Calu3 (cell line): Measurements from ENCODE around the gene ATAD3B. TPM values are rescaled to one million over a fixed set of nuclear protein-coding genes. Genes with fewer than 3 reads are reported as not detected.

Experiments
- Bru-seq: library from RNA; stranded (reverse); fragments of 400-500 nt; gene quantifications from one replicate; lab custom pipeline; 2021; lab: Mats Ljungman, UMichigan
- BruChase-seq, 2 experiments: library from RNA; stranded (reverse); fragments of 400-500 nt; gene quantifications; one replicate each; lab custom pipeline; 2021; lab: Mats Ljungman, UMichigan
- BruUV-seq: library from RNA; stranded (reverse); fragments of 400-500 nt; replicated peaks from 2 replicates; lab custom pipeline; 2021; lab: Mats Ljungman, UMichigan
- CTCF ChIA-PET: fragments of 300-600 bp; sonication (Branson Sonifier 250); formaldehyde crosslinking; loops from one replicate; lab custom pipeline; 2022; ENCODE audit warnings: antibody characterized with exemption; lab: Charles Lee
- DNase-seq: peaks from one replicate; pipeline ENCODE4 v3.0.0; 2022
- H3K27ac Mint-ChIP-seq: one replicate; pipeline ENCODE4 v1.8.0; 2022; ENCODE audit warnings: mixed read lengths; ENCODE audit not compliant: unreplicated experiment
- H3K27me3 Mint-ChIP-seq: one replicate; pipeline ENCODE4 v1.8.0; 2022; ENCODE audit warnings: mixed read lengths; ENCODE audit not compliant: unreplicated experiment
- H3K36me3 Mint-ChIP-seq: one replicate; pipeline ENCODE4 v1.8.0; 2022; ENCODE audit warnings: mild to moderate bottlenecking, moderate library complexity, mixed read lengths; ENCODE audit not compliant: insufficient read depth, unreplicated experiment
- H3K4me1 Mint-ChIP-seq: one replicate; pipeline ENCODE4 v1.8.0; 2022; ENCODE audit warnings: mild to moderate bottlenecking, low read depth, mixed read lengths; ENCODE audit not compliant: unreplicated experiment
- H3K4me3 Mint-ChIP-seq: one replicate; pipeline ENCODE4 v1.8.0; 2022; ENCODE audit warnings: mild to moderate bottlenecking, low read depth, moderate library complexity, mixed read lengths; ENCODE audit not compliant: unreplicated experiment
- H3K9me3 Mint-ChIP-seq: one replicate; pipeline ENCODE4 v1.8.0; 2022; ENCODE audit warnings: low read depth, mixed read lengths; ENCODE audit not compliant: unreplicated experiment
- CTCF ChIP-seq: fragments of 200-600 bp; IDR thresholded peaks from one replicate; pipeline ENCODE4 v1.8.0; 2022; ENCODE audit warnings: antibody characterized with exemption; ENCODE audit not compliant: unreplicated experiment
- intact Hi-C: fragments of 100-400 bp; cut with micrococcal nuclease; formaldehyde crosslinking; loops from one replicate; pipeline ENCODE4 v1.10.0; 2022; ENCODE audit not compliant: unreplicated experiment
- long read RNA-seq: library from polyadenylated mRNA; stranded (forward); transcript quantifications from one replicate; pipeline ENCODE4 v2.0.0, GENCODE V29; 2022
- total RNA-seq: library from RNA; stranded (reverse); gene quantifications from 2 replicates; pipeline ENCODE4 v1.2.3, GENCODE V29; 2022

ATAD3B gene
- total RNA-seq = 46.3 and 56.4 TPM in 2 replicates
- Bru-seq, nascent RNA = percentile 64 among the genes with signal in this experiment
- percentile 78 among the genes with signal in this experiment for BruChase-seq, experiment 1, labeled RNA remaining after a 6-hour chase
- BruChase-seq, experiment 2, labeled RNA remaining after a 2-hour chase = percentile 80 among the genes with signal in this experiment
- long read RNA-seq, full-length matches to known transcripts = 18 of 35 reads
- long read RNA-seq, partial matches to known transcripts = 7 of 35 reads
- long read RNA-seq, other reads (novel, unspliced or antisense) = 10 of 35 reads

GRCh38 chr1:1471389-1472052 lies at the start of gene ATAD3B:
Gene ATAD3B (plus strand): TSS chr1:1471765. CDS start chr1:1471885, 120 bp downstream.
- H3K27me3 Mint-ChIP-seq = no peaks in the 10 kb centered on the region
- DNase-seq = peak; percentile 91
- CTCF ChIA-PET = no interaction called here
- peaks cover 49% of the 10 kb centered on the region for H3K36me3 Mint-ChIP-seq
- intact Hi-C loops = no loop called here
- peak within 1 kb of the TSS; percentile 83 for H3K27ac Mint-ChIP-seq
- no peak for TF ChIP-seq CTCF
- peak within 1 kb of the TSS; percentile 86 for H3K4me3 Mint-ChIP-seq
- BruUV-seq = no TSS peak
- H3K9me3 Mint-ChIP-seq = no peaks in the 10 kb centered on the region
- no peaks in the 10 kb centered on the region for H3K4me1 Mint-ChIP-seq

- H3K4me3 Mint-ChIP-seq = no peak overlapping the region
- no peak for TF ChIP-seq CTCF
- H3K27ac Mint-ChIP-seq = no peak overlapping the region
- peaks cover 7% of the 10 kb centered on the region for H3K4me1 Mint-ChIP-seq
- intact Hi-C loops = no loop called here
- peaks cover 14% of the 10 kb centered on the region for H3K36me3 Mint-ChIP-seq
- BruUV-seq = no TSS peak
- no peaks in the 10 kb centered on the region for H3K27me3 Mint-ChIP-seq
- CTCF ChIA-PET = no interaction called here
- H3K9me3 Mint-ChIP-seq = no peaks in the 10 kb centered on the region
- DNase-seq = no peak
Observed at GRCh38 chr1:1421907-1422464, 49.6 kb upstream of the ATAD3B start.

- DNase-seq = peak; percentile 43
- CTCF ChIA-PET = no interaction called here
Observed at GRCh38 chr1:1422465-1423244, 48.9 kb upstream of the ATAD3B start.

More at GRCh38 chr1:1422465-1423244, 48.9 kb upstream of the ATAD3B start:
- no peak overlapping the region for H3K4me3 Mint-ChIP-seq
- no peak for TF ChIP-seq CTCF
- no peaks in the 10 kb centered on the region for H3K9me3 Mint-ChIP-seq
- no TSS peak for BruUV-seq
- H3K27me3 Mint-ChIP-seq = no peaks in the 10 kb centered on the region
- intact Hi-C loops = no loop called here
- no peak overlapping the region for H3K27ac Mint-ChIP-seq
- H3K36me3 Mint-ChIP-seq = peaks cover 14% of the 10 kb centered on the region
- H3K4me1 Mint-ChIP-seq = peaks cover 7% of the 10 kb centered on the region
